Mesenchymal stem cell (in vitro differentiated cells and primary cell): ENCODE data around the gene CRLF1. TPM values are rescaled to one million over a fixed set of nuclear protein-coding genes. Genes with fewer than 3 reads are reported as not detected.

Source experiments
- DNase-seq: peaks from one replicate; pipeline ENCODE4 v3.0.0-alpha.2; 2013
- H2AFZ ChIP-seq: one replicate; pipeline ENCODE4 v1.6.1; 2013; ENCODE audit warnings: low read depth, mild to moderate bottlenecking, control low read depth, inconsistent platforms, low read length, moderate library complexity
- H2AK5ac ChIP-seq: 2 replicates; pipeline ENCODE4 v1.6.1; 2013; ENCODE audit warnings: low read length, moderate library complexity, mild to moderate bottlenecking, inconsistent platforms; ENCODE audit not compliant: severe bottlenecking
- H2BK120ac ChIP-seq: one replicate; pipeline ENCODE4 v1.6.1; 2013; ENCODE audit warnings: low read depth, mild to moderate bottlenecking, inconsistent platforms, low read length, moderate library complexity
- H2BK12ac ChIP-seq, 2 experiments: one replicate each; pipeline ENCODE4 v1.6.1; 2013; ENCODE audit warnings: inconsistent platforms in 2 of 2, low read length in 2 of 2, mild to moderate bottlenecking in 2 of 2, moderate library complexity in 2 of 2, control low read depth in 1 of 2
- H2BK15ac ChIP-seq: one replicate; pipeline ENCODE4 v1.6.1; 2013; ENCODE audit warnings: mild to moderate bottlenecking, low read depth, inconsistent platforms; ENCODE audit not compliant: poor library complexity, severe bottlenecking
- H2BK5ac ChIP-seq: 2 replicates; pipeline ENCODE4 v1.6.1; 2013; ENCODE audit warnings: low read depth, mild to moderate bottlenecking, low read length, control low read depth, inconsistent platforms; ENCODE audit not compliant: poor library complexity, severe bottlenecking
- H3K14ac ChIP-seq, 2 experiments: one replicate each; pipeline ENCODE4 v1.6.1; 2013; ENCODE audit warnings: inconsistent platforms in 2 of 2, low read length in 2 of 2, control low read depth in 1 of 2, mild to moderate bottlenecking in 1 of 2, moderate library complexity in 1 of 2
- H3K18ac ChIP-seq, 2 experiments: one replicate each; pipeline ENCODE4 v1.6.1; 2013; ENCODE audit warnings: inconsistent platforms in 2 of 2, low read length in 2 of 2, control low read depth in 1 of 2, low read depth in 1 of 2, mild to moderate bottlenecking in 1 of 2
- H3K23ac ChIP-seq, 2 experiments: one replicate each; pipeline ENCODE4 v1.6.1; 2013; ENCODE audit warnings: inconsistent platforms in 2 of 2, low read length in 2 of 2, mild to moderate bottlenecking in 2 of 2, moderate library complexity in 2 of 2, control low read depth in 1 of 2
- H3K27ac ChIP-seq: 2 replicates; pipeline ENCODE4 v1.5.1; 2013; ENCODE audit warnings: mild to moderate bottlenecking, moderate library complexity, low read length, control low read depth, inconsistent platforms; ENCODE audit not compliant: poor library complexity, severe bottlenecking
- H3K27me3 ChIP-seq, 2 experiments: 2 replicates each; pipeline versions ENCODE4 v1.6.1 to v1.7.0; 2013; ENCODE audit warnings: low read length in 2 of 2, mild to moderate bottlenecking in 2 of 2, moderate library complexity in 2 of 2, control low read depth in 1 of 2, inconsistent platforms in 1 of 2; ENCODE audit not compliant: control insufficient read depth in 1 of 2, insufficient read depth in 1 of 2
- H3K36me3 ChIP-seq, 2 experiments: 2 replicates each; pipeline versions ENCODE4 v1.6.1 to v1.7.0; 2013; ENCODE audit warnings: low read length in 2 of 2, control low read depth in 1 of 2, inconsistent platforms in 1 of 2, low read depth in 1 of 2, mild to moderate bottlenecking in 1 of 2; ENCODE audit not compliant: insufficient read depth in 2 of 2, control insufficient read depth in 1 of 2
- H3K4ac ChIP-seq, 2 experiments: one replicate each; pipeline ENCODE4 v1.6.1; 2013; ENCODE audit warnings: inconsistent platforms in 2 of 2, low read length in 2 of 2, mild to moderate bottlenecking in 2 of 2, moderate library complexity in 2 of 2, control low read depth in 1 of 2, low read depth in 1 of 2
- H3K4me1 ChIP-seq: 2 replicates; pipeline ENCODE4 v1.6.1; 2013; ENCODE audit warnings: low read depth, low read length, control low read depth; ENCODE audit not compliant: control insufficient read depth, insufficient read depth
- H3K4me2 ChIP-seq: 2 replicates; pipeline ENCODE4 v1.6.1; 2013; ENCODE audit warnings: low read length, mild to moderate bottlenecking, inconsistent platforms; ENCODE audit not compliant: poor library complexity, severe bottlenecking
- H3K4me3 ChIP-seq, 2 experiments: 2 replicates each; pipeline versions ENCODE4 v1.5.1 to v1.7.0; 2013; ENCODE audit warnings: low read length in 2 of 2, mild to moderate bottlenecking in 2 of 2, control low read depth in 1 of 2, low read depth in 1 of 2; ENCODE audit not compliant: insufficient read depth in 1 of 2
- H3K79me1 ChIP-seq: replicated peaks from 2 replicates; pipeline ENCODE4 v1.6.1; 2013; ENCODE audit warnings: mild to moderate bottlenecking, control low read depth, low read length, inconsistent platforms; ENCODE audit not compliant: poor library complexity, severe bottlenecking
- H3K9ac ChIP-seq: 2 replicates; pipeline ENCODE4 v1.7.0; 2013; ENCODE audit warnings: mild to moderate bottlenecking, low read length, moderate library complexity
- H3K9me3 ChIP-seq: 2 replicates; pipeline ENCODE4 v1.7.0; 2013; ENCODE audit warnings: mild to moderate bottlenecking, low read length; ENCODE audit not compliant: control insufficient read depth
- H4K8ac ChIP-seq: one replicate; pipeline ENCODE4 v1.6.1; 2013; ENCODE audit warnings: inconsistent platforms, mild to moderate bottlenecking, low read length, moderate library complexity
- H4K91ac ChIP-seq: one replicate; pipeline ENCODE4 v1.6.1; 2013; ENCODE audit warnings: mild to moderate bottlenecking, low read length, inconsistent platforms
- WGBS: methylation state at CpG from one replicate; pipeline ENCODE4 v1.1.7; 2013; ENCODE audit warnings: mixed read lengths; 5-methylcytosine and 5-hydroxymethylcytosine counted together
- small RNA-seq: library from polyadenylated mRNA; stranded (forward); fragments of <200 nt; extraction: miRNeasy Mini kit (QIAGEN cat#:217004); gene quantifications from one replicate; pipeline ENCODE3, GENCODE V24; 2013; ENCODE audit warnings: low read depth

Gene CRLF1

GRCh38 chr19:18543814-18544475 is 62.7 kb downstream of the CRLF1 start:
- H3K36me3 ChIP-seq, result peaks cover 22 to 24% of the 10 kb centered on the region in 2 experiments
- peak overlapping the region; percentile 100 for H4K8ac ChIP-seq
- peak overlapping the region; percentile 88 for H3K4me2 ChIP-seq
- no peak overlapping the region for H3K14ac ChIP-seq
- peaks cover 11% of the 10 kb centered on the region for H3K4me1 ChIP-seq
- H3K4ac ChIP-seq, result peak overlapping the region in 1 of 2 experiments; percentile 33
- peak overlapping the region; percentile 23 for H2BK15ac ChIP-seq
- WGBS, result 11% methylated on average over 11 of the region's 12 CpGs
- no peaks in the 10 kb centered on the region for H3K27me3 ChIP-seq
- H2BK12ac ChIP-seq, result peak overlapping the region in 1 of 2 experiments; percentile 97
- H3K79me1 ChIP-seq, result peaks cover 21% of the 10 kb centered on the region
- H2AK5ac ChIP-seq, result no peak overlapping the region
- H2BK5ac ChIP-seq, result no peak overlapping the region
- peak overlapping the region; percentile 92 for H4K91ac ChIP-seq
- H3K18ac ChIP-seq, result peak overlapping the region; percentile 64 to 75
- no peaks in the 10 kb centered on the region for H3K9me3 ChIP-seq
- no peak overlapping the region for H3K27ac ChIP-seq
- H3K4me3 ChIP-seq, result peak overlapping the region; percentile 52 to 79
- H3K23ac ChIP-seq, result no peak overlapping the region
- peak; percentile 84 for DNase-seq
- H3K9ac ChIP-seq, result peak overlapping the region; percentile 82
- H2AFZ ChIP-seq, result peak overlapping the region; percentile 43
- H2BK120ac ChIP-seq, result peak overlapping the region; percentile 73

Small RNAs within 50 kb of the gene (small RNA-seq; reads per million reads assigned to genes)
- gene RN7SL155P, result not detected
